Activated naive CD8-positive, alpha-beta T cell treated with anti-CD3 and anti-CD28 coated beads, Interleukin-2, amount 10 ng/mL, durations not matched to agents 7 days and 5 days (primary cell): ENCODE measurements around the gene IGSF3. TPM values are rescaled to one million over a fixed set of nuclear protein-coding genes. Genes with fewer than 3 reads are reported as not detected.
"Not testable (repeated sequence)": the region's sequence is repeated elsewhere in the genome, so short reads cannot be mapped to it uniquely, and the experiment has no call there.

ENCODE experiments used
- ATAC-seq: fragments of 150-1000 bp; cut with Tn5 transposase; one replicate; pipeline ENCODE4 v1.10.0; 2021; ENCODE audit warnings: low read depth, moderate library complexity
- POLR2A ChIA-PET: fragments of 350-600 bp; sonication (Branson Sonifier 250); formaldehyde crosslinking; loops from one replicate; lab custom pipeline; 2021; ENCODE audit warnings: antibody characterized with exemption; lab: Charles Lee
- DNase-seq: peaks from one replicate; pipeline ENCODE4 v3.0.0; 2021
- H3K27ac Mint-ChIP-seq: one replicate; pipeline ENCODE4 v1.8.0; 2022; ENCODE audit warnings: mild to moderate bottlenecking, mixed read lengths
- H3K27me3 Mint-ChIP-seq: one replicate; pipeline ENCODE4 v1.8.0; 2022; ENCODE audit warnings: mild to moderate bottlenecking, moderate library complexity, mixed read lengths
- H3K36me3 Mint-ChIP-seq: one replicate; pipeline ENCODE4 v1.8.0; 2021; ENCODE audit warnings: mild to moderate bottlenecking, mixed read lengths
- H3K4me1 Mint-ChIP-seq: one replicate; pipeline ENCODE4 v1.8.0; 2021; ENCODE audit warnings: mixed read lengths
- H3K4me3 Mint-ChIP-seq: one replicate; pipeline ENCODE4 v1.8.0; 2022; ENCODE audit warnings: mild to moderate bottlenecking, moderate library complexity, mixed read lengths
- H3K9me3 Mint-ChIP-seq: one replicate; pipeline ENCODE4 v1.8.0; 2021; ENCODE audit warnings: mixed read lengths
- total RNA-seq, 2 experiments: library from RNA; stranded (reverse); gene quantifications; one replicate each; pipeline ENCODE4 v1.2.3, GENCODE V29; 2021

Gene IGSF3
- total RNA-seq, 2 experiments from 2014 or later, result 0.06 to 0.09 TPM

GRCh38 chr1:116664978-116665371 lies 2.6 kb downstream of the IGSF3 start:
- no peak for DNase-seq
- Mint-ChIP-seq H3K36me3 (no peaks in the 10 kb centered on the region), H3K4me1 (peaks cover 23% of the 10 kb centered on the region), H3K27me3 (peaks cover 69% of the 10 kb centered on the region), H3K27ac (no peak overlapping the region), H3K9me3 (no peaks in the 10 kb centered on the region), H3K4me3 (no peak overlapping the region)
- ATAC-seq, result no peak
- POLR2A ChIA-PET, result no interaction called here

GRCh38 chr1:116664366-116664977 lies 3.1 kb downstream of the IGSF3 start:
- no peak overlapping the region for H3K27ac Mint-ChIP-seq
- peaks cover 23% of the 10 kb centered on the region for H3K4me1 Mint-ChIP-seq
- POLR2A ChIA-PET, result no interaction called here
- no peak for DNase-seq
- no peaks in the 10 kb centered on the region for H3K36me3 Mint-ChIP-seq
- no peak overlapping the region for H3K4me3 Mint-ChIP-seq
- peaks cover 65% of the 10 kb centered on the region for H3K27me3 Mint-ChIP-seq
- no peaks in the 10 kb centered on the region for H3K9me3 Mint-ChIP-seq
- no peak for ATAC-seq

DNA sequence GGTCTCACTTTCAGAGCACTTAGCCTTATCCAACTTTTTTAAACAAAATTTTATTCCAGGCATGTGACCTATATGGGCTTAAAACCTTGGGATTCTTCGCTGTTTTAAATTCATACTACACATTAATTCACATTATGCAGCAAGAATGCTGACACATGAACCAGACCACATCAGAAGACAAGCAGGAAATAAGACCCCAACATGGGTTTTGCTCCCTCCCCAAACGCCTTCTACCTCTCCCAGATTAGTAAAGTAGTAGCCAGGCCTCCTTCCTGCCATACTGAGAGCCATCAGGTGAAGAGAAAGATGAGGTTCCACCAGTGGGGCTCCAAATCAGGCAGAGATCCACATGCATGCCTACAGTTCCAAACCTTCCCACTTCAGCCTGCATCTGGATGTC lies 3.7 kb downstream of the IGSF3 start:
- POLR2A ChIA-PET, result no interaction called here
- peaks cover 23% of the 10 kb centered on the region for H3K4me1 Mint-ChIP-seq

DNA sequence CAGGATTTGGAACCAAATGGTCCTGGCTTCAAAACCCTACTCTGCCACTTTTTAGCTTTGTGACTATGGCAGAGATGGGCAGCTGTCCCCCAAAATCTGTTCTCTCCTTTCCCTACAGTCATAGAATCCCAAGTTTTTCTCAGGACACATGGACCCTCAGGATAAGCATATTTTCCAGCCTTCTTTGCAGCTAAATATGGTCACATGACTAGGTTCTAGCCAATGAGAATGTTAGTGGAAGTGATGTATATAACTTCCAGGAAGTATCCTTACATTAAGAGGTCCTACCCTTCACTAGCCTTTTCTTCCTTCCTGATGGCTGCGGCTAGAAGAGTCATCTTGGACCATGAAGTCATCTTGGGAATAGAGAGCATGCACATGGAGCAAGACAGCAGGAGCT lies 5.9 kb downstream of the IGSF3 start:
- no peak for DNase-seq
- no peak overlapping the region for H3K4me3 Mint-ChIP-seq
- POLR2A ChIA-PET, result no interaction called here
- H3K9me3 Mint-ChIP-seq, result no peaks in the 10 kb centered on the region
- H3K27ac Mint-ChIP-seq, result no peak overlapping the region
- ATAC-seq, result no peak
- H3K36me3 Mint-ChIP-seq, result no peaks in the 10 kb centered on the region
- peaks cover 44% of the 10 kb centered on the region for H3K27me3 Mint-ChIP-seq
- peaks cover 22% of the 10 kb centered on the region for H3K4me1 Mint-ChIP-seq

More for the DNA sequence above, 3.7 kb downstream of the IGSF3 start:
- DNase-seq (no peak), ATAC-seq (no peak)
- Mint-ChIP-seq H3K27me3 (peaks cover 58% of the 10 kb centered on the region), H3K9me3 (no peaks in the 10 kb centered on the region), H3K4me3 (no peak overlapping the region), H3K27ac (no peak overlapping the region), H3K36me3 (no peaks in the 10 kb centered on the region)

- POLR2A ChIA-PET, H3K9me3 Mint-ChIP-seq, ATAC-seq, H3K36me3 Mint-ChIP-seq, DNase-seq, H3K27ac Mint-ChIP-seq, H3K4me3 Mint-ChIP-seq, H3K4me1 Mint-ChIP-seq: not testable (repeated sequence)
- peaks cover 23% of the 10 kb centered on the region for H3K27me3 Mint-ChIP-seq
These were observed 8.9 kb downstream of the IGSF3 start for GRCh38 chr1:116658645-116659044.

DNA sequence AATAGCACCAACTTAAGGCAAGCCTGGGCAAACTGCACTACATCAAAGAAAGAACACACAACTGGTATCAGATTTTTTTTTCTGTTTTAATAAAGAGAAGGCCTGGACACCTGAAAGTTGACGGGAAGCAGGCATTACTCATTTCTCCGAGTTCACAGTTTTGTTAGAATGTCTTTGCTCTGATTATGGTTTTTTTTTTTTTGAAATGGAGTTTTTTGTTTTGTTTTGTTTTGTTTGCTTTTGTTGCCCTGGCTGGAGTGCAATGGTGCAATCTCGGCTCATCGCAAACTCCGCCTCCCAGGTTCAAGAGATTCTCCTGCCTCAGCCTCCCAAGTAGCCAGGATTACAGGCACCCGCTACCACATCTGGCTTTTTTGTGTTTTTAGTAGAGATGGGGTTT lies 9.7 kb downstream of the IGSF3 start:
- H3K36me3 Mint-ChIP-seq, ATAC-seq, DNase-seq, H3K4me1 Mint-ChIP-seq, H3K27ac Mint-ChIP-seq, POLR2A ChIA-PET, H3K4me3 Mint-ChIP-seq, H3K9me3 Mint-ChIP-seq: not testable (repeated sequence)
- H3K27me3 Mint-ChIP-seq, result peaks cover 23% of the 10 kb centered on the region

DNA sequence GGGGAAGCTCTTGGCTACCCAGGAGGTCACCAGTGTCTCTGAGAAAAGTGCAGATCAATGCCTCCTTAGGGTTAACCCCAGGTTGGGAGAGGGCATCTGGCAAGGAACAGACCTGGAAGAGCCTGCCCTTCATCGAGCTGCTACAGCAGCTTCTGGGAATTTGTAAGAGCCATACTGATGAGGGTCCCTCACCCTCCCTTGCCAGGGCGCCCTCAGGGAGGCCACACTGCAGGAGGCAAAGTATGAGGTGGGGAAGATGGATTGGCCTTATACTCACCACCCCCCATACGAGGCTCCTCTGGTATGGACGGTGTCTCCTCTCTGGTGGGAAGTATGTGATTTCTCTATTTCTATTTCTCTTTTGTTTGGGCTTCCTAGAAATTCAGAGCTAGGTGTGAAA lies 13.2 kb downstream of the IGSF3 start:
- POLR2A ChIA-PET, result no interaction called here
- DNase-seq, result no peak
- no peaks in the 10 kb centered on the region for H3K36me3 Mint-ChIP-seq
- H3K27me3 Mint-ChIP-seq, result peaks cover 31% of the 10 kb centered on the region
- ATAC-seq, result no peak
- no peak overlapping the region for H3K27ac Mint-ChIP-seq
- no peaks in the 10 kb centered on the region for H3K4me1 Mint-ChIP-seq
- no peak overlapping the region for H3K4me3 Mint-ChIP-seq
- H3K9me3 Mint-ChIP-seq, result no peaks in the 10 kb centered on the region

DNA sequence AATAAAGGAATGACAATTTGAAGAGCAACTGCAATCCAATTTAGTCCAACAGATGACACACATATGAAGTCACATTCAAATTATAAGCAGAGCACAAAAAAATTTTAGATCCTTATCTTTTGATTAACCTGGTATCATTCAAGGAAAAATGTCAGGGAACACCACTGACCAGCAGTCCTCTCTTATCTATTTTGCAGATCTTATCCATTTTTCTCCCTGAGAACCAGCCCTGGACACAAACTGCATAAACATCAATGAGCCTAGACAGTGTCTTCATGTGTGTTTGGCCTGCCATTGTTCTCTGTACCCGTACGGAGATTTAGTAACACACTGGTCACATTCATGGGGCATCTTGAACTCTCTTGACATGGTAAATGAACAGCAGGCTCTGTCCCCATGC lies 14.9 kb downstream of the IGSF3 start:
- DNase-seq, H3K9me3 Mint-ChIP-seq, ATAC-seq, POLR2A ChIA-PET, H3K4me1 Mint-ChIP-seq, H3K27ac Mint-ChIP-seq, H3K36me3 Mint-ChIP-seq, H3K4me3 Mint-ChIP-seq: not testable (repeated sequence)
- peaks cover 45% of the 10 kb centered on the region for H3K27me3 Mint-ChIP-seq

GRCh38 chr1:116650781-116651180 lies 16.8 kb downstream of the IGSF3 start:
- H3K27me3 Mint-ChIP-seq, result peaks cover 52% of the 10 kb centered on the region
- POLR2A ChIA-PET, H3K4me3 Mint-ChIP-seq, H3K9me3 Mint-ChIP-seq, H3K4me1 Mint-ChIP-seq, ATAC-seq, H3K36me3 Mint-ChIP-seq, H3K27ac Mint-ChIP-seq, DNase-seq: not testable (repeated sequence)

DNA sequence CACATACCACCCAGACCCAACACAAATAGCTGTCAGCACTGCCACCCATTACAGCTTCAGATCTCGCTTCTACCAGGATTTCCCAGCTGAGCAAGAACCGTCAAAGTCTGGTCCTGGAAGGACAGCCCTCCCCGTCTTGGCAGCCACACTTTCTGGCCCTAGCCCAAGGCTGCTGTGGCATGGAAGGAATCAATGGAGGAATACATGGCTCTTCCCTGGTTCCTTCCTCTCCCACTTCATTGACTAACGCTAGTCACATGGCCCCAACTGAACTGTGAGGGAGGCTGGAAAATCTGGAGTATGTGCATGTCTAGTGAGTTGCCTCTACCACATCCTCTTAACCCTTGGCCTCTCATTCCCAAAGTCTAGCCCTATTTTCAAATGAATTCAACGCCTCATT lies 18.5 kb downstream of the IGSF3 start:
- H3K36me3 Mint-ChIP-seq, DNase-seq, ATAC-seq, H3K4me1 Mint-ChIP-seq, H3K9me3 Mint-ChIP-seq, H3K4me3 Mint-ChIP-seq, H3K27ac Mint-ChIP-seq, POLR2A ChIA-PET: not testable (repeated sequence)
- H3K27me3 Mint-ChIP-seq, result peaks cover 47% of the 10 kb centered on the region

DNA sequence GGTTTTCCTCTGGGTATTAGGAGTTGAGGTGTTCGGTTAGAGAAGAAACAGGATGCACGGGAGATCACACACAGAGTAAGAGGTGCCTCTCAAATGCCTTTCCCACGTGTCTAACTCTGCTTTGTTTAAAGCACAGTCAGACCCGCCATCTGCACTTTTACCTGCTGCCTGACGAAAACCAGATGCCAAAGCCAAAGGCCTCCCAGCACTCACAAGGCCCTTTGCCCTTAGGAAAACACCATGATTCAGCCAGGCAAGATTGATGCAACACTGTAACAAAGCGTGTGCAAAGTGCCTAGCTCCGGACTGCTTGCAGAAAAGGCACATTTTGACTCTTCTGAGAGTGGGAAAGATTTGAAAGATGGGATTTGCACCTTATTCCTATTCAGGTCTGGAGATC lies 19.2 kb downstream of the IGSF3 start:
- H3K36me3 Mint-ChIP-seq, POLR2A ChIA-PET, H3K9me3 Mint-ChIP-seq, H3K4me1 Mint-ChIP-seq, DNase-seq, H3K4me3 Mint-ChIP-seq, ATAC-seq, H3K27ac Mint-ChIP-seq: not testable (repeated sequence)
- H3K27me3 Mint-ChIP-seq, result peaks cover 42% of the 10 kb centered on the region

DNA sequence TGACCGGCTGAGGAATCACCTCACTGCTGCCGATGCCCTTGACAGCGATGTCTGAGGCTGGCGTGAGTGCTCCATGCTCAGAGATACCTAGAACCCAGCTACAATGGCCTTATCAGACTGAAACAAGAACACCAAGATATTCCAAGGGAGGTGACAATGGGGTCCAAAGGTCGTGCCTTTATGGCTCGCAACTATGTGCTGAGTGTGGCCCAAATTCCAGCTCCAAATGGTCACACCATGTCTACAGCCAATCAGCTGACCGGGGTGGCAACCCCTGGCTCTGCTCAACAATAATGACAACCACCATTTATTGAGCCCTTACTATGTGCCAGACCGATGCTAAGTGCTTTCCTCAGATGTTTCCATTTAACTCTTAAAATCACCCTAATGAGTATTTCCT lies 20.3 kb downstream of the IGSF3 start:
- DNase-seq, ATAC-seq, H3K9me3 Mint-ChIP-seq, H3K4me1 Mint-ChIP-seq, POLR2A ChIA-PET, H3K4me3 Mint-ChIP-seq, H3K36me3 Mint-ChIP-seq, H3K27ac Mint-ChIP-seq: not testable (repeated sequence)
- peaks cover 35% of the 10 kb centered on the region for H3K27me3 Mint-ChIP-seq

DNA sequence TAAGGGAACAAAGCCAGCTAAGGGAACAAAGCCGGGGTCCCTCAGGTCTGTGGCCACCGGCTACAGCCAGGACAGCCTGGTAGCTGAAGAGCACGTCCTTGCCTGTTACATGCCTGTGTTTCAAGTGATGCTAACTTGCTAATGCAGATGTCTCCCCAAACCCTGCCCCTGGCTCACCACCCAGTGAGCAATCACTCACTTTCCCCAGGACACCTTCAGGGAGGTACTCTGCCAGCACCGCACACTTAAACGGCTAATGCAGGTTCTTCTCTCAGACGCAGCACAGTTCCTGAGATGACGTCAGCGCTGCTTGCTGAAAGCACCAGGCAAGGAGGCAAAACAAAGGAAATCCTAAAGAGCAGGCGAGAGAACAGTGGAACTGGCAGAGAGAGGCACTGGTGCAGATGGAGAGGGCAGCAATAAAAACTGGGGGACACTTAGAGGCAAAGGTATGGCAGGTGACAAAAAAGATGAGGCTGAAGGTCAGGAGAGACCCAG lies 20.8 kb downstream of the IGSF3 start:
- H3K4me3 Mint-ChIP-seq, result peak overlapping the region; percentile 5
- peaks cover 32% of the 10 kb centered on the region for H3K27me3 Mint-ChIP-seq
- ATAC-seq, H3K36me3 Mint-ChIP-seq, H3K4me1 Mint-ChIP-seq, H3K27ac Mint-ChIP-seq, H3K9me3 Mint-ChIP-seq, POLR2A ChIA-PET, DNase-seq: not testable (repeated sequence)

DNA sequence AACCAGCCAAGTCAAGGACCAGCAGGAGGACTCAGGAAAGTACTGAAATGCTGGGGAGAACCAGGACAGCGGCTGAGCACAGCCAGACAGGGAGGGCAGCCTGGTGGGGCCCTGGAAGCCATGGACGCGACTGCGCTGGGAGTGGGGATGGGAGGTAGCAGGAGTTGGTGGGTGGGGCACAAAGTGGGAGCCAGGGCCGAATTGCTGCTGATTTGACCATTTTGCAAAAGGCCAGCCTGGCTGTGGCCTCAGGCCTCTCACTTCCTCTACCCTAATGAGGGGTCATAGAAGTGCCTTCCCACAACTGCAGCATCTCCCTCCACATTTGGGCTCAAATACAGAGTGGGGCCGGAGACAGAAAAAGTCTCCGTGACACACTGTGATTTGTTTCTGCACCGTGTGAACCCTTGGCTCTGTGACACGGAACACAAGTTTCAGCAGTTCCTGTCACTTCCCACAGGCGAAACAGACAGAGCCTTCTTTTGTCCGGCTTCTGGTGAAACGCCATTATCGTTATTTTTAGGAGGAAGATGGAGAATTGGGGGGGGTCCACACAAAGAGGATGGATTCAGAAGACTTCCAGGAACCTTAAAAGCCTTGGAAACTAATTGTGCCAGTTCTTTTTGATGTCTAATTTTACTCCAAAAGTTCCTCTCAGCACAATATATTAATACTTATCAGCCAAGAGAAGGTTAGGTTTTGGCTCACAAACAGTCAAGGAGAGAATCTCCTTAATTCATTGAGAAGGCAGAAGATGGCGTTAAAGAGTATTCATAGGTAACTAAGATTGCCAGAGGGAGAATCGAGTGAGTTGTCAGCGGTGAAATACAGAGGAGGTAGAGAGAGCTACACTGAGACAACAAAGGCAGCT lies 21.5 kb downstream of the IGSF3 start:
- H3K27ac Mint-ChIP-seq, H3K9me3 Mint-ChIP-seq: not testable (repeated sequence)
- H3K27me3 Mint-ChIP-seq, result peaks cover 28% of the 10 kb centered on the region

More for the DNA sequence above, 21.5 kb downstream of the IGSF3 start:
- POLR2A ChIA-PET, H3K4me1 Mint-ChIP-seq, H3K36me3 Mint-ChIP-seq, H3K4me3 Mint-ChIP-seq, ATAC-seq, DNase-seq: not testable (repeated sequence)
